Heart left ventricle (tissue), 16 donors: Measurements from ENCODE around the gene GRIK5. TPM values are rescaled to one million over a fixed set of nuclear protein-coding genes. Genes with fewer than 3 reads are reported as not detected.

ENCODE experiments used
- ATAC-seq, 4 donors: fragments of 200-7000 bp; cut with Tn5 transposase; one replicate each; pipeline ENCODE4 v1.9.1; 2020 to 2022; ENCODE audit warnings: moderate library complexity in 4 of 4, mild to moderate bottlenecking in 3 of 4, moderate number of reproducible peaks in 1 of 4
- DNase-seq, 5 donors: peaks; one replicate each; pipeline ENCODE4 v3.0.0-alpha.2; 2020
- H3K27ac ChIP-seq, 12 donors: fragments of 200-600 bp; sonication (generic) in 4 of 12; one replicate each; pipeline versions ENCODE4 v1.5.0 to v1.8.0; 2016 to 2022; ENCODE audit warnings: mild to moderate bottlenecking in 2 of 12
- H3K27me3 ChIP-seq, 9 donors: fragments of 200-600 bp; sonication (generic) in 2 of 9; one replicate each; pipeline versions ENCODE4 v1.5.1 to v1.8.0; 2016 to 2022; ENCODE audit warnings: mild to moderate bottlenecking in 3 of 9
- H3K36me3 ChIP-seq, 9 donors: fragments of 200-600 bp; sonication (generic) in 2 of 9; one replicate each; pipeline versions ENCODE4 v1.5.0 to v1.8.0; 2018 to 2022; ENCODE audit warnings: mild to moderate bottlenecking in 2 of 9
- H3K4me1 ChIP-seq, 12 donors: fragments of 200-600 bp; sonication (generic) in 4 of 12; one replicate each; pipeline versions ENCODE4 v1.5.0 to v1.8.0; 2016 to 2022; ENCODE audit warnings: mild to moderate bottlenecking in 3 of 12
- H3K4me3 ChIP-seq, 12 donors: fragments of 200-600 bp; sonication (generic) in 4 of 12; one replicate each; pipeline versions ENCODE4 v1.5.0 to v1.8.0; 2017 to 2022; ENCODE audit warnings: mild to moderate bottlenecking in 9 of 12, moderate library complexity in 4 of 12
- H3K9me3 ChIP-seq, 12 donors: fragments of 200-600 bp; sonication (generic) in 4 of 12; one replicate each; pipeline versions ENCODE4 v1.5.0 to v1.8.0; 2016 to 2022; ENCODE audit warnings: mild to moderate bottlenecking in 1 of 12
- CTCF ChIP-seq, 12 donors: fragments of 200-600 bp; sonication (generic) in 4 of 12; IDR thresholded peaks; one replicate each; pipeline versions ENCODE4 v1.5.0 to v1.8.0; 2018 to 2022; ENCODE audit warnings: antibody characterized with exemption in 12 of 12, mild to moderate bottlenecking in 5 of 12
- POLR2A ChIP-seq, 2 donors: fragments of 450-650 bp; IDR thresholded peaks; one replicate each; pipeline ENCODE4 v1.6.1; 2017; ENCODE audit warnings: antibody characterized with exemption in 2 of 2, mild to moderate bottlenecking in 2 of 2, moderate library complexity in 2 of 2
- WGBS, 4 donors: extraction: QIAGEN DNeasy Blood & Tissue Kit in 2 of 4; methylation state at CpG; one replicate each; pipeline versions ENCODE4 v1.1.5 to v1.1.7; 2013 to 2018; 5-methylcytosine and 5-hydroxymethylcytosine counted together
- intact Hi-C, 10 donors: fragments of 100-400 bp; cut with DNase I; formaldehyde crosslinking; loops; one replicate each; pipeline versions ENCODE4 v1.11.1 to v1.14.2; 2022
- polyA plus RNA-seq, 2 donors: library from polyadenylated mRNA; stranded (reverse); fragments of 200-250 nt; gene quantifications; one replicate each; pipeline ENCODE4 v1.2.3, GENCODE V29; 2013
- total RNA-seq, 9 donors: library from RNA; depleted of rRNA in 2 of 9; stranded (reverse); fragments of >200 nt in 2 of 9; fragmentation: NEBNext Ultra II Directional in 3 of 9; extraction: Animal tissue kit (Norgen Biotek cat#: 25700) in 3 of 9; gene quantifications; one replicate each; pipeline versions ENCODE4 v1.1.0 to v1.2.4, GENCODE V29; 2016 to 2023
- donor health status: ischemic (EF 13 %, LVEDD 7.1; RV severe dilation, severe dysfunction).
- donor health status: healthy with polysubstance abuse.
- donor health status: DM: no; HTN: yes; CAD: no.
- donor health status: DM: no; HTN: no; CAD: no.
- donor health status: ischemic (EF 25% LVEDD 6.9; RV normal size, moderate dysfunction).
- donor health status: ischemic (EF 25% LVEDD 5.7; RV mildly dilated, moderate dysfunction).
- donor health status: healthy.
- donor health status: DM: yes; HTN: yes; CAD: no.
- donor health status: ischemic (EF 35%, LVEDD 5.7; RV mildly dilated, moderate dysfunction).
- donor health status: nonischemic (EF 11% LVEDD 7.7; RV severe dilation, severe dysfunction).
- donor health status: DM: yes; HTN: yes; CAD: no.
- donor health status: PGD.
- donor health status: ischemic (EF 29% LVEDD 5.4; RV normal size, mild dysfunction).
- donor health status: nonischemic (EF 23%, LVEDD 6.1; RV moderate dilation, normal function).

The GRIK5 gene
- total and polyA plus RNA-seq, 11 donors = 0.28 to 9.0 (median 2.5) TPM

- 31 to 48% (median 40%) methylated on average over 10 of the region's 10 CpGs for WGBS, 4 donors
- intact Hi-C loops = no loop called here
- peak in 2 of 5 donors; percentile 40 to 67 for DNase-seq
- ATAC-seq = peak; percentile 44 to 62 (median 57)
- Histone ChIP-seq H3K4me3 (no peak overlapping the region), H3K36me3 (no peaks in the 10 kb centered on the region), H3K27me3 (no peaks in the 10 kb centered on the region), H3K9me3 (no peaks in the 10 kb centered on the region), H3K4me1 (peaks cover 0 to 10% (median 0%) of the 10 kb centered on the region in 12 donors), H3K27ac (no peak overlapping the region)
- TF ChIP-seq CTCF (IDR thresholded peaks at IDR 0.05) (no peak), POLR2A (IDR thresholded peaks at IDR 0.05) (no peak)
These were observed 17.7 kb downstream of the GRIK5 start for GRCh38 chr19:42052241-42052863.

- TF ChIP-seq POLR2A (IDR thresholded peaks at IDR 0.05) (no peak), CTCF (IDR thresholded peaks at IDR 0.05) (no peak)
- H3K36me3 ChIP-seq = no peaks in the 10 kb centered on the region
- no peak overlapping the region for H3K4me3 ChIP-seq
- H3K4me1 ChIP-seq = peaks cover 0 to 10% (median 0%) of the 10 kb centered on the region in 12 donors
- DNase-seq (no peak), ATAC-seq (peak in 1 of 4 donors; percentile 13)
- H3K27me3 ChIP-seq = no peaks in the 10 kb centered on the region
- intact Hi-C loops = no loop called here
- no peak overlapping the region for H3K27ac ChIP-seq
- 90 to 96% (median 94%) methylated on average over 14 of the region's 14 CpGs for WGBS, 4 donors
- no peaks in the 10 kb centered on the region for H3K9me3 ChIP-seq
These were observed 18.6 kb downstream of the GRIK5 start for GRCh38 chr19:42051166-42052115.

- Histone ChIP-seq H3K27ac (no peak overlapping the region), H3K4me1 (peaks cover 0 to 10% (median 0%) of the 10 kb centered on the region in 12 donors), H3K27me3 (no peaks in the 10 kb centered on the region), H3K4me3 (peak overlapping the region in 2 of 12 donors; percentile 4 to 12), H3K9me3 (no peaks in the 10 kb centered on the region), H3K36me3 (no peaks in the 10 kb centered on the region)
- DNase-seq = no peak
- 51 to 58% (median 54%) methylated on average over 4 of the region's 4 CpGs for WGBS, 4 donors
- ATAC-seq = peak in 2 of 4 donors; percentile 8 to 33
- intact Hi-C loops = no loop called here
- TF ChIP-seq POLR2A (IDR thresholded peaks at IDR 0.05) (no peak), CTCF (IDR thresholded peaks at IDR 0.05) (no peak)
These were observed 21.0 kb downstream of the GRIK5 start for GRCh38 chr19:42048992-42049391.

- Histone ChIP-seq H3K27ac (no peak overlapping the region), H3K27me3 (no peaks in the 10 kb centered on the region), H3K9me3 (no peaks in the 10 kb centered on the region), H3K4me3 (no peak overlapping the region), H3K36me3 (no peaks in the 10 kb centered on the region), H3K4me1 (peaks cover 0 to 17% (median 0%) of the 10 kb centered on the region in 12 donors)
- TF ChIP-seq CTCF (IDR thresholded peaks at IDR 0.05) (no peak), POLR2A (IDR thresholded peaks at IDR 0.05) (no peak)
- WGBS, 4 donors = 76 to 86% (median 80%) methylated on average over 7 of the region's 7 CpGs
- DNase-seq (no peak), ATAC-seq (no peak)
- intact Hi-C loops = no loop called here
These were observed 24.4 kb downstream of the GRIK5 start for GRCh38 chr19:42045575-42045974.
